SK-N-SH (cell line): ENCODE data around the gene NEK10. TPM values are rescaled to one million over a fixed set of nuclear protein-coding genes. Genes with fewer than 3 reads are reported as not detected.

Experiments
- CTCF ChIA-PET: fragments of 300-600, 350-600 bp; formaldehyde crosslinking; extraction: SDS; loops from one replicate; lab custom pipeline; 2021; lab: Yijun Ruan, JAX
- POLR2A ChIA-PET: fragments of 350-600 bp; sonication (Branson Sonifier 250); formaldehyde crosslinking; extraction: SDS; loops from one replicate; lab custom pipeline; 2020; ENCODE audit warnings: antibody characterized with exemption, inconsistent platforms; lab: Yijun Ruan, JAX
- DNase-seq: peaks from one replicate; pipeline ENCODE4 v3.0.0; 2012
- H2AFZ ChIP-seq: fragments of 200-600 bp; sonication (generic); 2 replicates; pipeline ENCODE4 v1.8.1; 2016; ENCODE audit warnings: antibody characterized with exemption, mild to moderate bottlenecking, low read depth
- H3F3A ChIP-seq: fragments of 200-600 bp; sonication (generic); replicated peaks from 2 replicates; pipeline ENCODE3; 2016; ENCODE audit warnings: antibody characterized with exemption, mild to moderate bottlenecking; ENCODE audit not compliant: insufficient read depth
- H3K27ac ChIP-seq, 2 experiments: fragments of 200-500 bp in 1 of 2; fragments of 200-600 bp in 1 of 2; sonication (Bioruptor generic) in 1 of 2; sonication (generic), shearing (Covaris generic) in 1 of 2; 2 replicates each; pipeline versions ENCODE4 v1.5.1 to v1.6.1; 2014 to 2016; ENCODE audit warnings: low read depth in 2 of 2, inconsistent platforms in 1 of 2, low read length in 1 of 2, mild to moderate bottlenecking in 1 of 2, mixed read lengths in 1 of 2
- H3K27me3 ChIP-seq: fragments of 200-600 bp; sonication (generic), shearing (Covaris generic); 2 replicates; pipeline ENCODE4 v1.6.1; 2016; ENCODE audit warnings: mixed run types; ENCODE audit not compliant: insufficient read depth
- H3K36me3 ChIP-seq, 2 experiments: fragments of 200-500 bp in 1 of 2; fragments of 200-600 bp in 1 of 2; sonication (Bioruptor generic) in 1 of 2; sonication (generic) in 1 of 2; replicated peaks in 1 of 2; 2 replicates each; pipeline versions ENCODE3 to v1.5.1; 2014 to 2016; ENCODE audit warnings: low read length in 1 of 2, mild to moderate bottlenecking in 1 of 2; ENCODE audit not compliant: insufficient read depth in 2 of 2, control insufficient read depth in 1 of 2
- H3K4me1 ChIP-seq, 2 experiments: fragments of 200-500 bp in 1 of 2; fragments of 200-600 bp in 1 of 2; sonication (Bioruptor generic) in 1 of 2; sonication (generic), shearing (Covaris generic) in 1 of 2; 2 replicates each; pipeline versions ENCODE4 v1.5.1 to v1.6.1; 2014 to 2016; ENCODE audit warnings: low read depth in 1 of 2, low read length in 1 of 2, mixed run types in 1 of 2; ENCODE audit not compliant: insufficient read depth in 2 of 2, control insufficient read depth in 1 of 2
- H3K4me2 ChIP-seq: fragments of 200-600 bp; sonication (generic), shearing (Covaris generic); 2 replicates; pipeline ENCODE4 v1.6.1; 2017; ENCODE audit warnings: mixed run types
- H3K4me3 ChIP-seq, 2 experiments: fragments of 200-500 bp in 1 of 2; fragments of 200-600 bp in 1 of 2; sonication (Bioruptor generic) in 1 of 2; sonication (generic), shearing (Covaris generic) in 1 of 2; 2 replicates each; pipeline versions ENCODE4 v1.5.1 to v1.8.1; 2014 to 2016; ENCODE audit warnings: low read depth in 2 of 2, inconsistent platforms in 1 of 2, low read length in 1 of 2, mild to moderate bottlenecking in 1 of 2, mixed read lengths in 1 of 2, moderate library complexity in 1 of 2
- H3K79me2 ChIP-seq: fragments of 200-600 bp; sonication (generic); 2 replicates; pipeline ENCODE4 v1.8.1; 2017; ENCODE audit warnings: mild to moderate bottlenecking; ENCODE audit not compliant: insufficient read depth
- H3K9ac ChIP-seq: fragments of 200-600 bp; sonication (generic); 2 replicates; pipeline ENCODE4 v1.6.1; 2017; ENCODE audit warnings: mixed run types
- H3K9me2 ChIP-seq: fragments of 200-600 bp; sonication (generic); 2 replicates; pipeline ENCODE4 v1.6.1; 2017; ENCODE audit warnings: mixed run types
- H3K9me3 ChIP-seq: fragments of 200-600 bp; sonication (generic); 2 replicates; pipeline ENCODE4 v1.6.1; 2017; ENCODE audit warnings: mixed run types, mild to moderate bottlenecking, moderate library complexity
- H4K20me1 ChIP-seq: fragments of 200-600 bp; sonication (generic); 2 replicates; pipeline ENCODE4 v1.6.1; 2017; ENCODE audit warnings: mild to moderate bottlenecking, mixed run types; ENCODE audit not compliant: insufficient read depth
- CHD2 ChIP-seq: fragments of 150-350 bp; IDR thresholded peaks from 2 replicates; pipeline ENCODE4 v1.6.1; 2018; ENCODE audit warnings: low read length; ENCODE audit not compliant: partially characterized antibody
- ELF1 ChIP-seq: IDR thresholded peaks from 2 replicates; pipeline ENCODE4 v1.4.0; 2012
- EZH2phosphoT487 ChIP-seq: fragments of 200-600 bp; sonication (generic); IDR thresholded peaks from 2 replicates; pipeline ENCODE4 v1.6.1; 2017; ENCODE audit warnings: low read depth, mixed run types, mild to moderate bottlenecking, antibody characterized with exemption, moderate library complexity, borderline replicate concordance
- FOSL2 ChIP-seq: IDR thresholded peaks from 2 replicates; pipeline ENCODE4 v1.4.0; 2012; ENCODE audit warnings: low read depth, mild to moderate bottlenecking, moderate library complexity, borderline replicate concordance
- FOXJ3 ChIP-seq: sonication (generic); formaldehyde crosslinking; IDR thresholded peaks from 2 replicates; pipeline ENCODE4 v1.5.1; 2020; ENCODE audit warnings: mild to moderate bottlenecking, missing genetic modification reagents
- FOXM1 ChIP-seq: IDR thresholded peaks from 2 replicates; pipeline ENCODE4 v1.4.0; 2012; ENCODE audit warnings: low read depth, mild to moderate bottlenecking
- GATA2 ChIP-seq: sonication (generic); formaldehyde crosslinking; IDR thresholded peaks from 2 replicates; pipeline ENCODE4 v1.5.0; 2020; ENCODE audit warnings: mild to moderate bottlenecking, missing genetic modification reagents
- JUND ChIP-seq: IDR thresholded peaks from 2 replicates; pipeline ENCODE4 v1.4.0; 2012
- MAX ChIP-seq: IDR thresholded peaks from 2 replicates; pipeline ENCODE4 v1.4.0; 2012; ENCODE audit warnings: low read depth
- MXI1 ChIP-seq: IDR thresholded peaks from 2 replicates; pipeline ENCODE4 v1.6.1; 2012; ENCODE audit warnings: mild to moderate bottlenecking, low read depth, low read length, improper control_type of control experiment
- NFIC ChIP-seq: IDR thresholded peaks from 2 replicates; pipeline ENCODE4 v1.4.0; 2012; ENCODE audit warnings: borderline replicate concordance
- NRF1 ChIP-seq: IDR thresholded peaks from 2 replicates; pipeline ENCODE4 v1.6.1; 2012; ENCODE audit warnings: low read depth, mild to moderate bottlenecking, low read length
- PBX3 ChIP-seq: IDR thresholded peaks from 2 replicates; pipeline ENCODE4; 2012
- RAD21 ChIP-seq: IDR thresholded peaks from 2 replicates; pipeline ENCODE4 v1.6.1; 2012; ENCODE audit warnings: mild to moderate bottlenecking, low read length
- RFX5 ChIP-seq: IDR thresholded peaks from 2 replicates; pipeline ENCODE4 v1.6.1; 2012; ENCODE audit warnings: mild to moderate bottlenecking, improper control_type of control experiment, low read length
- TAF1 ChIP-seq: IDR thresholded peaks from 2 replicates; pipeline ENCODE4 v1.6.1; 2012; ENCODE audit warnings: low read depth, mild to moderate bottlenecking, low read length, moderate library complexity, borderline replicate concordance
- USF1 ChIP-seq: IDR thresholded peaks from 2 replicates; pipeline ENCODE4 v1.4.0; 2012; ENCODE audit warnings: low read depth, borderline replicate concordance
- YY1 ChIP-seq: IDR thresholded peaks from 2 replicates; pipeline ENCODE4 v1.4.0; 2012; ENCODE audit warnings: low read depth, mild to moderate bottlenecking
- WGBS: methylation state at CpG from one replicate; pipeline ENCODE4 v1.1.6; 2017; ENCODE audit warnings: low lambda C conversion rate; 5-methylcytosine and 5-hydroxymethylcytosine counted together
- polyA plus RNA-seq, 3 experiments: library from polyadenylated mRNA; depleted of rRNA; stranded (reverse); fragments of >200 nt; gene quantifications; 2 replicates each; pipeline ENCODE4 v1.2.3, GENCODE V29; 2012

NEK10 gene
- polyA plus RNA-seq, 1 of the 3 experiments (the other 2 are of a cell fraction) = 1.0 TPM

GRCh38 chr3:27200721-27201489 is 168.3 kb downstream of the NEK10 start:
- H4K20me1 ChIP-seq = no peaks in the 10 kb centered on the region
- H3K27ac ChIP-seq = no peak overlapping the region
- H2AFZ ChIP-seq = no peak overlapping the region
- WGBS = 55% methylated on average over 2 of the region's 2 CpGs
- ChIA-PET POLR2A (no interaction called here), CTCF (no interaction called here)
- no peaks in the 10 kb centered on the region for H3K9me2 ChIP-seq
- no peak overlapping the region for H3K4me3 ChIP-seq
- H3K36me3 ChIP-seq = no peaks in the 10 kb centered on the region
- no peaks in the 10 kb centered on the region for H3K79me2 ChIP-seq
- H3K9me3 ChIP-seq = no peaks in the 10 kb centered on the region
- no peak overlapping the region for H3K9ac ChIP-seq
- H3F3A ChIP-seq = no peaks in the 10 kb centered on the region
- no peaks in the 10 kb centered on the region for H3K4me1 ChIP-seq
- no peak for DNase-seq
- H3K27me3 ChIP-seq = no peaks in the 10 kb centered on the region
- no peak overlapping the region for H3K4me2 ChIP-seq
- TF ChIP-seq FOXJ3 (CRISPR knock-in tag) = no peak
- TF ChIP-seq USF1 = no peak
- no peak for TF ChIP-seq NFIC
- TF ChIP-seq RAD21 = no peak
- TF ChIP-seq FOXM1 = no peak
- no peak for TF ChIP-seq EZH2phosphoT487
- TF ChIP-seq ELF1 = no peak
- TF ChIP-seq MXI1 = no peak
- no peak for TF ChIP-seq YY1
- no peak for TF ChIP-seq NRF1
- no peak for TF ChIP-seq RFX5
- no peak for TF ChIP-seq CHD2
- no peak for TF ChIP-seq TAF1
- TF ChIP-seq GATA2 = no peak
- no peak for TF ChIP-seq FOSL2
- TF ChIP-seq PBX3 = no peak
- no peak for TF ChIP-seq JUND
- no peak for TF ChIP-seq MAX
- TF ChIP-seq, all 33 proteins: peak for 0
